Measurements from ENCODE around the gene VPS33B. TPM values are rescaled to one million over a fixed set of nuclear protein-coding genes. Genes with fewer than 3 reads are reported as not detected.
A peak's percentile ranks its signal among the peaks of the same experiment; 100 is the strongest.

VPS33B gene
- total and polyA plus RNA-seq, 2 of the 8 experiments (the other 6 are each of a cell fraction or from before 2014, with no cell fraction given): 11.8 to 17.3 TPM

DNA sequence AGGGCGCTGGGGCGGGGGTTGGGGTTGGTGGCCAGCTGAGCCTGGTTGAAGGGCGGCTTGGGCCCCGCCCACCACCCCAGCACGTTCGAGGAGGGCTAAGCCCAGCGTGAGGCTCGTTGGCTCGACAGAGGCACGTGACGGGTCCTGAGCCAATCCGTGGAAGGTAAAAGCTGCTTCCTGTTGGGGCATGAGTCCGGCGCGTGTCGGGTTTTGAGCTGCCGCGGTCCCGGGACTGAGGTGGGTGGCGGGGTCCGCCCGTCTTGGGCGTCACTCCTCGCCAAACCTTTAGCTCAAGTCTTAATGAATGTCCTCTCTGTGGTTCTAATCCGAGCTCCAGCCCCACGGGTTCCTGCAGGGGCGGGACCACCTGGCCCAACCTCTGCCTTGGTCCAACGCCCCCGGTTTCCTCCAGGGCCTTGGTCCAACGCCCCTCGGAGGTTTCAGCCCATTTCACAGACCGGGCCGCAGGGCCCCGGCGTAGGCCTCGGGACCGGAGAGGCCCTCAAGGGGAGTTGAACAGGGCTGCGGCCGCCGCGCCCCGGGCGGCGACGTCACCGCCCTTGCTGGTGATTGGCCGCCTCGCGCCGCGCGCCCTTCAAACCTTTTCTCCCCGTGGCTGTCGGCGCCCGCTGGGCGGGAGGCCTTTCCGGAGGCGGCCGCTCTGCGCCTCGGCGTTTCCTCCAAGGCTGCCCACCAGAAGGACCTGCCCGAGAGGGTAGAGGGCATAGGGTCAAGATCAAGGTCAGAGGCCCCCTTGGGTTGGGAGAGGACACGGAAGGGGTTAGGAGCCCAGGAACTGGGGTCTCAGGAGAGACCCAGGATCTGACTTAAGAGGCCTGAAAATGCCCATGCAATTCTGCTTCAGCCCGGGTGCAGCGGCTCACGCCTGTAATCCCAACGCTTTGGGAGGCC lies 67.4 kb downstream of the VPS33B start, which contains the start of gene RCCD1 (continued):
- no peak for TF ChIP-seq GABPA (IDR thresholded peaks at IDR 0.05; ENCODE audit: borderline replicate concordance, insufficient read depth, low read length)
- TF ChIP-seq EGR1 (IDR thresholded peaks at IDR 0.05; ENCODE audit: borderline replicate concordance, low read depth, low read length): peak; percentile 55; the same call in 1 of the 2 replicates
- 0 out of 2 replicates have a peak, but pooled peaks have one; percentile 5 for TF ChIP-seq TCF12 (IDR thresholded peaks at IDR 0.05; ENCODE audit: low read depth, low read length)
- TF ChIP-seq, protein P1, sequence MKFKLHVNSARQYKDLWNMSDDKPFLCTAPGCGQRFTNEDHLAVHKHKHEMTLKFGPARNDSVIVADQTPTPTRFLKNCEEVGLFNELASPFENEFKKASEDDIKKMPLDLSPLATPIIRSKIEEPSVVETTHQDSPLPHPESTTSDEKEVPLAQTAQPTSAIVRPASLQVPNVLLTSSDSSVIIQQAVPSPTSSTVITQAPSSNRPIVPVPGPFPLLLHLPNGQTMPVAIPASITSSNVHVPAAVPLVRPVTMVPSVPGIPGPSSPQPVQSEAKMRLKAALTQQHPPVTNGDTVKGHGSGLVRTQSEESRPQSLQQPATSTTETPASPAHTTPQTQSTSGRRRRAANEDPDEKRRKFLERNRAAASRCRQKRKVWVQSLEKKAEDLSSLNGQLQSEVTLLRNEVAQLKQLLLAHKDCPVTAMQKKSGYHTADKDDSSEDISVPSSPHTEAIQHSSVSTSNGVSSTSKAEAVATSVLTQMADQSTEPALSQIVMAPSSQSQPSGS (IDR thresholded peaks at IDR 0.05; ENCODE audit: low read length): peak; percentile 90
- no peak for TF ChIP-seq SIRT6 (IDR thresholded peaks at IDR 0.05; ENCODE audit: low read length)

Data from H1 (cell line).